Ishikawa (cell line): ENCODE measurements around the gene RPL23.

Experiments used
- CEBPB ChIP-seq: IDR thresholded peaks from 2 replicates; pipeline ENCODE4 v1.6.1; 2012
- CREB1 ChIP-seq: IDR thresholded peaks from 2 replicates; pipeline ENCODE4 v1.6.1; 2012; ENCODE audit warnings: low read depth
- EGR1 ChIP-seq: IDR thresholded peaks from 2 replicates; pipeline ENCODE4 v1.6.1; 2012
- EP300 ChIP-seq: IDR thresholded peaks from 2 replicates; pipeline ENCODE4 v1.6.1; 2012; ENCODE audit warnings: borderline replicate concordance
- FOXM1 ChIP-seq: IDR thresholded peaks from 2 replicates; pipeline ENCODE4 v1.6.1; 2012; ENCODE audit warnings: low read depth, borderline replicate concordance
- NFIC ChIP-seq: IDR thresholded peaks from 2 replicates; pipeline ENCODE4 v1.6.1; 2012
- RAD21 ChIP-seq: IDR thresholded peaks from 2 replicates; pipeline ENCODE4 v1.6.1; 2012; ENCODE audit warnings: low read depth
- TAF1 ChIP-seq: IDR thresholded peaks from 2 replicates; pipeline ENCODE4 v1.6.1; 2012; ENCODE audit warnings: low read depth, mild to moderate bottlenecking
- TCF12 ChIP-seq: IDR thresholded peaks from 2 replicates; pipeline ENCODE4 v1.6.1; 2012; ENCODE audit warnings: low read depth
- TEAD4 ChIP-seq: IDR thresholded peaks from 2 replicates; pipeline ENCODE4 v1.6.1; 2012
- YY1 ChIP-seq: IDR thresholded peaks from 2 replicates; pipeline ENCODE4 v1.6.1; 2012; ENCODE audit warnings: low read depth
- ZBTB7A ChIP-seq: IDR thresholded peaks from 2 replicates; pipeline ENCODE4 v1.6.1; 2012; ENCODE audit warnings: low read depth
- TF ChIP-seq, protein P1 (sequence below): IDR thresholded peaks from 2 replicates; pipeline ENCODE4 v1.6.1; 2012
- TF ChIP-seq, protein P2 (sequence below): IDR thresholded peaks from 2 replicates; pipeline ENCODE4 v1.6.1; 2012
- TF ChIP-seq, protein P3 (sequence below): IDR thresholded peaks from 2 replicates; pipeline ENCODE4 v1.6.1; 2012; ENCODE audit warnings: low read depth, mild to moderate bottlenecking

Gene RPL23

DNA sequence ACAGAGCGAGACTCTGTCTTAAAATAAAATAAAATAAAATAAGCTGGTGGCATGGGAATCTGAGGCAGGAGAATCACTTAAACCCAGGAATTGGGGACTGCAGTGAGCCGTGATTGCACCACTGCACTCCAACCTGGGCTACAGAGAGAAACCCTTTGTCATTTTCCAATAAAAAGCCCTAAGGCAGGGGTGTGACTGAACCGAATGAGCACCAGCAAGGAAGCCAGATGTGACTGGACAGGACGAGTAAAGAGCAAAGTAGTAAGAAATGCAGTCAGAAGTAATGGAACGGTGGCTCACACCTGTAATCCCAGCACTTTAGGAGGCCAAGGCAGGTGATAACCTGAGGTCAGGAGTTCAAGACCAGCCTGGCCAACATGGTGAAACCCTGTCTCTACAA is 3.8 kb upstream of the RPL23 start:
- TF ChIP-seq TEAD4 = no peak
- no peak for TF ChIP-seq TCF12
- TF ChIP-seq EGR1 = no peak
- TF ChIP-seq NFIC = no peak
- TF ChIP-seq, protein P1, sequence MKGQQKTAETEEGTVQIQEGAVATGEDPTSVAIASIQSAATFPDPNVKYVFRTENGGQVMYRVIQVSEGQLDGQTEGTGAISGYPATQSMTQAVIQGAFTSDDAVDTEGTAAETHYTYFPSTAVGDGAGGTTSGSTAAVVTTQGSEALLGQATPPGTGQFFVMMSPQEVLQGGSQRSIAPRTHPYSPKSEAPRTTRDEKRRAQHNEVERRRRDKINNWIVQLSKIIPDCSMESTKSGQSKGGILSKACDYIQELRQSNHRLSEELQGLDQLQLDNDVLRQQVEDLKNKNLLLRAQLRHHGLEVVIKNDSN = no peak
- TF ChIP-seq, protein P2, sequence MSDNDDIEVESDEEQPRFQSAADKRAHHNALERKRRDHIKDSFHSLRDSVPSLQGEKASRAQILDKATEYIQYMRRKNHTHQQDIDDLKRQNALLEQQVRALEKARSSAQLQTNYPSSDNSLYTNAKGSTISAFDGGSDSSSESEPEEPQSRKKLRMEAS = no peak
- no peak for TF ChIP-seq CREB1
- TF ChIP-seq, protein P3, sequence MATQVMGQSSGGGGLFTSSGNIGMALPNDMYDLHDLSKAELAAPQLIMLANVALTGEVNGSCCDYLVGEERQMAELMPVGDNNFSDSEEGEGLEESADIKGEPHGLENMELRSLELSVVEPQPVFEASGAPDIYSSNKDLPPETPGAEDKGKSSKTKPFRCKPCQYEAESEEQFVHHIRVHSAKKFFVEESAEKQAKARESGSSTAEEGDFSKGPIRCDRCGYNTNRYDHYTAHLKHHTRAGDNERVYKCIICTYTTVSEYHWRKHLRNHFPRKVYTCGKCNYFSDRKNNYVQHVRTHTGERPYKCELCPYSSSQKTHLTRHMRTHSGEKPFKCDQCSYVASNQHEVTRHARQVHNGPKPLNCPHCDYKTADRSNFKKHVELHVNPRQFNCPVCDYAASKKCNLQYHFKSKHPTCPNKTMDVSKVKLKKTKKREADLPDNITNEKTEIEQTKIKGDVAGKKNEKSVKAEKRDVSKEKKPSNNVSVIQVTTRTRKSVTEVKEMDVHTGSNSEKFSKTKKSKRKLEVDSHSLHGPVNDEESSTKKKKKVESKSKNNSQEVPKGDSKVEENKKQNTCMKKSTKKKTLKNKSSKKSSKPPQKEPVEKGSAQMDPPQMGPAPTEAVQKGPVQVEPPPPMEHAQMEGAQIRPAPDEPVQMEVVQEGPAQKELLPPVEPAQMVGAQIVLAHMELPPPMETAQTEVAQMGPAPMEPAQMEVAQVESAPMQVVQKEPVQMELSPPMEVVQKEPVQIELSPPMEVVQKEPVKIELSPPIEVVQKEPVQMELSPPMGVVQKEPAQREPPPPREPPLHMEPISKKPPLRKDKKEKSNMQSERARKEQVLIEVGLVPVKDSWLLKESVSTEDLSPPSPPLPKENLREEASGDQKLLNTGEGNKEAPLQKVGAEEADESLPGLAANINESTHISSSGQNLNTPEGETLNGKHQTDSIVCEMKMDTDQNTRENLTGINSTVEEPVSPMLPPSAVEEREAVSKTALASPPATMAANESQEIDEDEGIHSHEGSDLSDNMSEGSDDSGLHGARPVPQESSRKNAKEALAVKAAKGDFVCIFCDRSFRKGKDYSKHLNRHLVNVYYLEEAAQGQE = no peak
- no peak for TF ChIP-seq FOXM1
- no peak for TF ChIP-seq TAF1
- TF ChIP-seq YY1 = no peak
- TF ChIP-seq CEBPB = no peak
- no peak for TF ChIP-seq ZBTB7A
- no peak for TF ChIP-seq EP300
- TF ChIP-seq RAD21 = no peak

DNA sequence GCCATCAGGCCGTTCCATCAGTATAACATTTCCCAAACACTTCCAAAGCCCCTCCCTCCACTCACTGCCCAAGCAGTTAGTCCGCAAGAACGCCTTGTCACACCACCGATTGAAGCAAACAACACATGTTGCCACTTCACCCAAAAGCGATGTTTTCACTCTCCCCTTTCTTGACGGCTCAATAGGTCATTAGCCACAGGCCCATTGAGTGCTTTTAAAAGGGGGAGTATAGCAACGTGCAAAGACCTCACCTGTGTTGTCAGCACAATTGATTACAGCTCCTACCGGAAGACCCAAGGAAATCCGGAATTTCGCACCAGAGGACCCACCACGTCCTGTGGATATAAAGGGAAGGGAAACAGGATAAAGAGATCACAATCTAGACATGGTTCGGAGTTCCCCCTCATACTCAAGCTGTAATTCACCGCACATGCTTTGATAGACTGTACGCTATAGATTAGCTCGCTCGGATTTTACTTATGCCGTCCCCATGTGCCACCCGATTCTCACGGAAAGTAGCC is 690 bp downstream of the RPL23 start:
- no peak for TF ChIP-seq TEAD4
- TF ChIP-seq, protein P1 = no peak
- TF ChIP-seq ZBTB7A = no peak
- TF ChIP-seq RAD21 = no peak
- TF ChIP-seq NFIC = no peak

DNA sequence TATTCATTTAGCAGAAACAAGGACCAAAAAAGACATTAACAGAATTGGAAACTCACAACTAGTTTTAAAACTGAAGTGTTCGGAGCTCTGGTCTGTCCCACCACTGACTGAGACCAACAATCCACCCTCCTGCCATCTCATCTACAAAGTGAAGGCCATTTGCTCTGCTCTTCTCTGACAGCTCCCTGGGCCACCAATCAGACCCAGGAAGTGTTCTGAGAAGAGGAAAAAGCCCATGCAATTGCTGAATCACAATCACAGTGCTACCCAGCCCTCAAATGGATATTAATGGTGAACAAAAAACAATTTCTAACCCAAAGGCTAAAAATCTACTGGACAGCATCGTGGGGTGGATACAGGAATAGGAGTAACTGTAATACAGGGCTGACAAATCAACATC is 2.1 kb downstream of the RPL23 start:
- TF ChIP-seq TAF1 (no peak), NFIC (no peak), CEBPB (no peak), TEAD4 (no peak), EP300 (no peak), RAD21 (no peak), ZBTB7A (no peak), EGR1 (no peak), YY1 (no peak), TCF12 (no peak)
- TF ChIP-seq, protein P3 = no peak
- TF ChIP-seq, protein P2 = no peak
- TF ChIP-seq, protein P1 = no peak

DNA sequence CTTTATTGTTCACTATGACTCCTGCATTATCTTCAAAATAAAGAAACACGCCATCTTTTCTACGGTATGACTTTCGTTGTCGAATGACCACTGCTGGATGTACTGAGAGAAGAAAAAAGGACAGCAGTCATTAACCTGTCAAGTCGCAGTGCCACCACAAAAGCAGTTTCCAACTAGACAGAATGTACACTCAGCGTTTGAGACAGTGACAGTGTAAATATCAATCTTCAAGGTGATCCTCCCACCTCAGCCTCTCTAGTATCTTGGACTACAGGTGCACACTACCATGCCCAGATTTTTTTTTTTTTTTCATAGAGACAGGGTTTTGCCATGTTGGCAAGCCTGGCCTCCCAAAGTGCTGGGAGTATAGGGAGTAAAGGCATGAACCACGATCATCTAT is 3.1 kb downstream of the RPL23 start:
- TF ChIP-seq RAD21 = no peak
- no peak for TF ChIP-seq TEAD4

DNA sequence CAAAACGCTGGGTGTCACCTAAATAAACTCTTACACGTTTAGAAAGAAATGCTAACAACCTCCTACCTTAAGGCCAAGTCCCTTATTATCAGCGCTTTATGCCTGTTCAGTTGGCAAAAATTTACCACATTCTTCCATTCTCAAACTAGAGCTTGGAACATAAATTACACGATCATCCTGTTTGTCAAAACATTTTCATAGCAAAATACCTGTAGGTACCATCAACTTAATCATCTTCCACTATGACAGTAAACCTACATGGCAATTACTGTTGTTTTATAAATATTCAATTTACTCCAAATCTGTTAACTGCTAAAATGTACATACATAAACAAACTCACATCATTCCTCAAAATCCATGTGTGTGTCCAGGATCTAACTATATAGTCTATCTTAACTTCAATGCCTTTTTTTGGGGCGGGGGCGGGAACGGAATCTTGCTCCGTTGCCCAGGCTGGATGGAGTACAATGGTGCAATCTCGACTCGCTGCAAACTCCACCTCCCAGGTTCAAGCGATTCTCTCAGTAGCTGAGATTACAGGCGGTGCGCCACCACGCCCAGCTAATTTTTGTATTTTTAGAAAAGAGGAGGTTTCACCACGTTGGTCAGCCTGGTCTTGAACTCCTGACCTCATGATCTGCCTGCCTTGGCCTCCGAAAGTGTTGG is 4.4 kb downstream of the RPL23 start:
- TF ChIP-seq TEAD4 = no peak
- TF ChIP-seq, protein P1 = no peak
- TF ChIP-seq, protein P3 = no peak
- no peak for TF ChIP-seq CREB1
- TF ChIP-seq EGR1 = no peak
- TF ChIP-seq RAD21 = no peak
- TF ChIP-seq TAF1 = no peak
- no peak for TF ChIP-seq YY1
- no peak for TF ChIP-seq CEBPB
- TF ChIP-seq NFIC = no peak
- no peak for TF ChIP-seq TCF12
- TF ChIP-seq, protein P2 = no peak
- TF ChIP-seq EP300 = no peak
- TF ChIP-seq ZBTB7A = no peak
- no peak for TF ChIP-seq FOXM1
